HepG2 (cell line): ENCODE data around the gene ADCY6. TPM values are rescaled to one million over a fixed set of nuclear protein-coding genes. Genes with fewer than 3 reads are reported as not detected.

Experiments used
- ARNT2 ChIP-seq: sonication (generic); formaldehyde crosslinking; IDR thresholded peaks from 2 replicates; pipeline ENCODE4 v1.8.0; 2022; ENCODE audit warnings: mild to moderate bottlenecking, low read depth, missing genetic modification reagents, moderate library complexity
- DPF2 ChIP-seq: sonication (generic); formaldehyde crosslinking; IDR thresholded peaks from 2 replicates; pipeline ENCODE4 v1.4.0; 2020; ENCODE audit warnings: mild to moderate bottlenecking, low read depth, missing genetic modification reagents, borderline replicate concordance
- FOXO1 ChIP-seq: sonication (generic); formaldehyde crosslinking; IDR thresholded peaks from 2 replicates; pipeline ENCODE4 v1.4.0; 2020; ENCODE audit warnings: missing genetic modification reagents
- GFI1 ChIP-seq: sonication (generic); formaldehyde crosslinking; IDR thresholded peaks from 2 replicates; pipeline ENCODE4 v1.5.0; 2020; ENCODE audit warnings: missing genetic modification reagents, mild to moderate bottlenecking, borderline replicate concordance
- ISX ChIP-seq: sonication (generic); formaldehyde crosslinking; conservative IDR thresholded peaks from 2 replicates; pipeline ENCODE4 v1.5.0; 2020; ENCODE audit warnings: missing genetic modification reagents
- MBNL3 ChIP-seq: fragments of 250-450 bp; sonication (Bioruptor Pico); conservative IDR thresholded peaks from 2 replicates; pipeline ENCODE4 v1.8.0; 2022; ENCODE audit warnings: mild to moderate bottlenecking, inconsistent platforms
- NCOA2 ChIP-seq: sonication (generic); formaldehyde crosslinking; IDR thresholded peaks from 2 replicates; pipeline ENCODE4 v1.8.0; 2022; ENCODE audit warnings: inconsistent platforms
- PHF20 ChIP-seq: sonication (generic); formaldehyde crosslinking; IDR thresholded peaks from 2 replicates; pipeline ENCODE4 v1.5.0; 2020; ENCODE audit warnings: mild to moderate bottlenecking, missing genetic modification reagents
- RFXAP ChIP-seq: sonication (generic); formaldehyde crosslinking; IDR thresholded peaks from 2 replicates; pipeline ENCODE4 v1.4.0; 2020; ENCODE audit warnings: missing genetic modification reagents, borderline replicate concordance
- TAF15 ChIP-seq: fragments of 200-400 bp; formaldehyde crosslinking; IDR thresholded peaks from one replicate; pipeline ENCODE4 v1.6.1; 2018; ENCODE audit warnings: mild to moderate bottlenecking, low read depth, low read length; ENCODE audit not compliant: poor library complexity, severe bottlenecking
- XRCC5 ChIP-seq: fragments of 200-400 bp; formaldehyde crosslinking; optimal IDR thresholded peaks from 2 replicates; pipeline ENCODE3; 2017; ENCODE audit warnings: mild to moderate bottlenecking, low read length
- ZFYVE20 ChIP-seq: sonication (generic); formaldehyde crosslinking; IDR thresholded peaks from 2 replicates; pipeline ENCODE4 v1.8.0; 2023; ENCODE audit warnings: low read depth, mild to moderate bottlenecking, moderate library complexity, missing genetic modification reagents, borderline replicate concordance
- ZNF598 ChIP-seq: sonication (generic); formaldehyde crosslinking; IDR thresholded peaks from 2 replicates; pipeline ENCODE4 v1.5.1; 2020; ENCODE audit warnings: mild to moderate bottlenecking, missing genetic modification reagents, borderline replicate concordance
- ZNF720 ChIP-seq: sonication (generic); formaldehyde crosslinking; IDR thresholded peaks from 2 replicates; pipeline ENCODE4 v1.4.0; 2020; ENCODE audit warnings: missing genetic modification reagents
- polyA plus RNA-seq, 8 experiments: library from polyadenylated mRNA; depleted of rRNA in 3 of 8; stranded (reverse) in 7 of 8; unstranded in 1 of 8; fragments of >200 nt; fragmentation: Illumina TruSeq in 4 of 8; extraction: Trizol in 4 of 8; gene quantifications; 2 replicates each; pipeline versions ENCODE4 v1.2.1 to v1.2.3, GENCODE V29; 2011 to 2016; ENCODE audit warnings: low read depth in 4 of 8, missing spikeins in 1 of 8, mixed read lengths in 1 of 8; ENCODE audit not compliant: insufficient read depth in 1 of 8
- total RNA-seq, 5 experiments: library from RNA; depleted of rRNA; stranded (reverse); fragments of >200 nt; fragmentation: Illumina TruSeq; extraction: Trizol; gene quantifications; 2 replicates each; pipeline ENCODE4 v1.2.3, GENCODE V29; 2016; ENCODE audit warnings: low read depth in 1 of 5
- TF ChIP-seq, protein P1 (sequence below): sonication (generic); formaldehyde crosslinking; IDR thresholded peaks from 2 replicates; pipeline ENCODE4 v1.8.0; 2022; ENCODE audit warnings: mild to moderate bottlenecking, missing genetic modification reagents, borderline replicate concordance
- TF ChIP-seq, protein P2 (sequence below): sonication (generic); formaldehyde crosslinking; IDR thresholded peaks from 2 replicates; pipeline ENCODE4 v1.5.0; 2020; ENCODE audit warnings: missing genetic modification reagents
- TF ChIP-seq, protein P3 (sequence below): IDR thresholded peaks from 2 replicates; pipeline ENCODE4 v1.6.1; 2016; ENCODE audit warnings: missing compliant biosample characterization, missing genetic modification reagents, borderline replicate concordance
- TF ChIP-seq, protein P4 (sequence below), 2 experiments: sonication (generic) in 1 of 2; formaldehyde crosslinking in 1 of 2; IDR thresholded peaks; 2 replicates each; pipeline versions ENCODE4 v1.4.0 to v1.6.1; 2018 to 2020; ENCODE audit warnings: missing genetic modification reagents in 2 of 2, borderline replicate concordance in 1 of 2, low read depth in 1 of 2, mild to moderate bottlenecking in 1 of 2, missing biosample characterization in 1 of 2
- TF ChIP-seq, protein P5 (sequence below): sonication (generic); formaldehyde crosslinking; IDR thresholded peaks from 2 replicates; pipeline ENCODE4 v1.5.1; 2020; ENCODE audit warnings: missing genetic modification reagents, mild to moderate bottlenecking, borderline replicate concordance

The ADCY6 gene
- total and polyA plus RNA-seq, 2 of the 13 experiments (the other 11 are each of a cell fraction or from before 2014, with no cell fraction given) = 10.6 to 11.8 TPM

DNA sequence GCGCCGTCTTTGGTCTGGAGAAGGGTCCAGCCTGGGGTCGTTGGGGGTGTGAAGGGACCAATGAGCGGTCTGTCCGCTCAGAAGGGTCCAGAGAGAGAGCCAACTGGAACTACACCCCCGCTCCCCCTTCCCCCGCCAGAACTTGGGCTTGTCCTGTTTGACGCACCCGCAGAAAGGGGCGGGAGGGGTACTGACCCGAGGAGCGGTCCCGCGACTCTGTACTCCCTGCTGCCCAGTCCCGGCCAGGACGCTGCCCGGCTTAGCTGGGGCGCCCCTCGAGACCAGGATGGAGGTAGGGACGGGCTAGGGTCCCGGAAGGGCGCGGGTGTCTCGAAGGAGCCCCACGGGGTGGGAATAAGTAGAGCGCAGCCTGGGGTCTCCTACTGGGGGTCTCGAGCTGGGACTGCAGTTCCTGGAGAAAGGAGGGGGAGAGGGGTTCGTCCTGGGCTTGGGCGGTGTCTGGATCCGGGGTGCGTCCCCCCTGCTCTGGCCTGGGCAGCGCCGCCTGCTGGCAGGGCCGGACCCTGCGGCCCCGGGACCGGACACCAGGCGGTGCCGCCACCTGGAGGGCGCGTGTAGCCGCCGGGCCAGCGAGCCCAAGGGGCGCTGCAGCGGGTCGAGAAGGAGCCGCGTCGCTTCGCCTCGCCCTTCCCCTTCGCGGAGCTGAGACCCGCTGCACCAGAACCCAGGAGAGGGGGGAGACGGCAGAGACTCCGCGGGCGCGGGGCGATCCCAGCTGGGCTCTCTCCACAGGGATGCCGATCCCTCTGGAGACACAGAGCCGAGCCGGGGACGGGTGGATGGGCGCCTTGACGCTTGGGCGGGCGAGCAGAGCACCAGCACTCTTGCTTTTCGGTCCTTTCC is 25.6 kb upstream of the ADCY6 start (continued):
- TF ChIP-seq ZNF598 (CRISPR knock-in tag) (no peak; the same call in 1 of the 2 replicates), MBNL3 (CRISPR knock-in tag) (no peak), DPF2 (no peak), FOXO1 (CRISPR knock-in tag) (no peak), ZNF720 (CRISPR knock-in tag) (no peak), ARNT2 (CRISPR knock-in tag) (peak; percentile 85), ZFYVE20 (peak; percentile 74; the same call in 1 of the 2 replicates), RFXAP (CRISPR knock-in tag) (peak; percentile 81; the same call in 1 of the 2 replicates), NCOA2 (0 out of 2 replicates have a peak, but pooled peaks have one; percentile 26), XRCC5 (peak; percentile 90), TAF15 (peak; percentile 5), ISX (CRISPR knock-in tag) (no peak), PHF20 (CRISPR knock-in tag) (no peak), GFI1 (CRISPR knock-in tag) (0 out of 2 replicates have a peak, but pooled peaks have one; percentile 35)
- TF ChIP-seq, protein P1, sequence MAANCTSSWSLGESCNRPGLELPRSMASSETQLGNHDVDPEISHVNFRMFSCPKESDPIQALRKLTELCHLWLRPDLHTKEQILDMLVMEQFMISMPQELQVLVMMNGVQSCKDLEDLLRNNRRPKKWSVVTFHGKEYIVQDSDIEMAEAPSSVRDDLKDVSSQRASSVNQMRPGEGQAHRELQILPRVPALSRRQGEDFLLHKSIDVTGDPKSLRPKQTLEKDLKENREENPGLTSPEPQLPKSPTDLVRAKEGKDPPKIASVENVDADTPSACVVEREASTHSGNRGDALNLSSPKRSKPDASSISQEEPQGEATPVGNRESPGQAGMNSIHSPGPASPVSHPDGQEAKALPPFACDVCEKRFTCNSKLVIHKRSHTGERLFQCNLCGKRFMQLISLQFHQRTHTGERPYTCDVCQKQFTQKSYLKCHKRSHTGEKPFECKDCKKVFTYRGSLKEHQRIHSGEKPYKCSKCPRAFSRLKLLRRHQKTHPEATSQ (CRISPR knock-in tag) = no peak
- TF ChIP-seq, protein P2, sequence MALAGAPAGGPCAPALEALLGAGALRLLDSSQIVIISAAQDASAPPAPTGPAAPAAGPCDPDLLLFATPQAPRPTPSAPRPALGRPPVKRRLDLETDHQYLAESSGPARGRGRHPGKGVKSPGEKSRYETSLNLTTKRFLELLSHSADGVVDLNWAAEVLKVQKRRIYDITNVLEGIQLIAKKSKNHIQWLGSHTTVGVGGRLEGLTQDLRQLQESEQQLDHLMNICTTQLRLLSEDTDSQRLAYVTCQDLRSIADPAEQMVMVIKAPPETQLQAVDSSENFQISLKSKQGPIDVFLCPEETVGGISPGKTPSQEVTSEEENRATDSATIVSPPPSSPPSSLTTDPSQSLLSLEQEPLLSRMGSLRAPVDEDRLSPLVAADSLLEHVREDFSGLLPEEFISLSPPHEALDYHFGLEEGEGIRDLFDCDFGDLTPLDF (CRISPR knock-in tag) = no peak; the same call in 1 of the 2 replicates
- TF ChIP-seq, protein P3, sequence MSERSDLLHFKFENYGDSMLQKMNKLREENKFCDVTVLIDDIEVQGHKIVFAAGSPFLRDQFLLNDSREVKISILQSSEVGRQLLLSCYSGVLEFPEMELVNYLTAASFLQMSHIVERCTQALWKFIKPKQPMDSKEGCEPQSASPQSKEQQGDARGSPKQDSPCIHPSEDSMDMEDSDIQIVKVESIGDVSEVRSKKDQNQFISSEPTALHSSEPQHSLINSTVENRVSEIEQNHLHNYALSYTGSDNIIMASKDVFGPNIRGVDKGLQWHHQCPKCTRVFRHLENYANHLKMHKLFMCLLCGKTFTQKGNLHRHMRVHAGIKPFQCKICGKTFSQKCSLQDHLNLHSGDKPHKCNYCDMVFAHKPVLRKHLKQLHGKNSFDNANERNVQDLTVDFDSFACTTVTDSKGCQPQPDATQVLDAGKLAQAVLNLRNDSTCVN = no peak
- TF ChIP-seq, protein P4, sequence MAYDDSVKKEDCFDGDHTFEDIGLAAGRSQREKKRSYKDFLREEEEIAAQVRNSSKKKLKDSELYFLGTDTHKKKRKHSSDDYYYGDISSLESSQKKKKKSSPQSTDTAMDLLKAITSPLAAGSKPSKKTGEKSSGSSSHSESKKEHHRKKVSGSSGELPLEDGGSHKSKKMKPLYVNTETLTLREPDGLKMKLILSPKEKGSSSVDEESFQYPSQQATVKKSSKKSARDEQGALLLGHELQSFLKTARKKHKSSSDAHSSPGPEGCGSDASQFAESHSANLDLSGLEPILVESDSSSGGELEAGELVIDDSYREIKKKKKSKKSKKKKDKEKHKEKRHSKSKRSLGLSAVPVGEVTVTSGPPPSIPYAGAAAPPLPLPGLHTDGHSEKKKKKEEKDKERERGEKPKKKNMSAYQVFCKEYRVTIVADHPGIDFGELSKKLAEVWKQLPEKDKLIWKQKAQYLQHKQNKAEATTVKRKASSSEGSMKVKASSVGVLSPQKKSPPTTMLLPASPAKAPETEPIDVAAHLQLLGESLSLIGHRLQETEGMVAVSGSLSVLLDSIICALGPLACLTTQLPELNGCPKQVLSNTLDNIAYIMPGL (CRISPR knock-in tag; IDR thresholded peaks at IDR 0.05; ENCODE audit: borderline replicate concordance in 1 of 2, low read depth in 1 of 2) = peak; percentile 99
- TF ChIP-seq, protein P5, sequence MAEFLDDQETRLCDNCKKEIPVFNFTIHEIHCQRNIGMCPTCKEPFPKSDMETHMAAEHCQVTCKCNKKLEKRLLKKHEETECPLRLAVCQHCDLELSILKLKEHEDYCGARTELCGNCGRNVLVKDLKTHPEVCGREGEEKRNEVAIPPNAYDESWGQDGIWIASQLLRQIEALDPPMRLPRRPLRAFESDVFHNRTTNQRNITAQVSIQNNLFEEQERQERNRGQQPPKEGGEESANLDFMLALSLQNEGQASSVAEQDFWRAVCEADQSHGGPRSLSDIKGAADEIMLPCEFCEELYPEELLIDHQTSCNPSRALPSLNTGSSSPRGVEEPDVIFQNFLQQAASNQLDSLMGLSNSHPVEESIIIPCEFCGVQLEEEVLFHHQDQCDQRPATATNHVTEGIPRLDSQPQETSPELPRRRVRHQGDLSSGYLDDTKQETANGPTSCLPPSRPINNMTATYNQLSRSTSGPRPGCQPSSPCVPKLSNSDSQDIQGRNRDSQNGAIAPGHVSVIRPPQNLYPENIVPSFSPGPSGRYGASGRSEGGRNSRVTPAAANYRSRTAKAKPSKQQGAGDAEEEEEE = 0 out of 2 replicates have a peak, but pooled peaks have one; percentile 65
